Liver (tissue), 9 donors: ENCODE data around the gene SULT1B1. TPM values are rescaled to one million over a fixed set of nuclear protein-coding genes. Genes with fewer than 3 reads are reported as not detected.

Source experiments
- DNase-seq: peaks from one replicate; pipeline ENCODE4 v3.0.0-alpha.2; 2017; ENCODE audit warnings: low spot score
- H3K27ac ChIP-seq, 2 donors: one replicate each; pipeline ENCODE4 v1.7.0; 2013; ENCODE audit warnings: inconsistent platforms in 2 of 2, low read length in 2 of 2, control low read depth in 1 of 2, low read depth in 1 of 2, mild to moderate bottlenecking in 1 of 2
- H3K27me3 ChIP-seq, 4 donors: one replicate each; pipeline versions ENCODE4 v1.6.1 to v1.7.0; 2013; ENCODE audit warnings: low read length in 3 of 4, inconsistent platforms in 1 of 4, mild to moderate bottlenecking in 1 of 4, moderate library complexity in 1 of 4; ENCODE audit not compliant: control insufficient read depth in 4 of 4, insufficient read depth in 4 of 4
- H3K36me3 ChIP-seq, 4 donors: one replicate each; pipeline versions ENCODE4 v1.6.1 to v1.7.0; 2013; ENCODE audit warnings: low read length in 3 of 4, mild to moderate bottlenecking in 3 of 4, low read depth in 1 of 4, moderate library complexity in 1 of 4; ENCODE audit not compliant: control insufficient read depth in 4 of 4, insufficient read depth in 3 of 4
- H3K4me1 ChIP-seq, 4 donors: one replicate each; pipeline versions ENCODE4 v1.6.1 to v1.7.0; 2013; ENCODE audit warnings: low read length in 3 of 4, mild to moderate bottlenecking in 3 of 4, moderate library complexity in 1 of 4; ENCODE audit not compliant: control insufficient read depth in 4 of 4, insufficient read depth in 4 of 4
- H3K4me3 ChIP-seq, 3 donors: one replicate each; pipeline versions ENCODE4 v1.6.1 to v1.7.0; 2013; ENCODE audit warnings: low read length in 3 of 3, control low read depth in 1 of 3, low read depth in 1 of 3, mild to moderate bottlenecking in 1 of 3
- H3K9ac ChIP-seq, 2 donors: one replicate each; pipeline ENCODE4 v1.7.0; 2013; ENCODE audit warnings: low read length in 2 of 2, mild to moderate bottlenecking in 2 of 2, moderate library complexity in 2 of 2, control low read depth in 1 of 2, low read depth in 1 of 2
- H3K9me3 ChIP-seq, 4 donors: one replicate each; pipeline versions ENCODE4 v1.6.1 to v1.7.0; 2013; ENCODE audit warnings: low read length in 3 of 4; ENCODE audit not compliant: control insufficient read depth in 4 of 4
- EGR1 ChIP-seq, 2 donors: IDR thresholded peaks; 2 replicates each; pipeline ENCODE4 v1.6.1; 2016 to 2018; ENCODE audit warnings: antibody characterized with exemption in 2 of 2, low read depth in 2 of 2
- FOXA1 ChIP-seq: IDR thresholded peaks from 2 replicates; pipeline ENCODE4 v1.6.1; 2016; ENCODE audit warnings: antibody characterized with exemption
- FOXA2 ChIP-seq: IDR thresholded peaks from 2 replicates; pipeline ENCODE4 v1.6.1; 2016; ENCODE audit warnings: antibody characterized with exemption
- GABPA ChIP-seq, 2 donors: IDR thresholded peaks in 1 of 2; conservative IDR thresholded peaks in 1 of 2; 2 replicates each; pipeline ENCODE4 v1.6.1; 2016; ENCODE audit warnings: antibody characterized with exemption in 2 of 2, mild to moderate bottlenecking in 1 of 2, moderate library complexity in 1 of 2
- HNF4A ChIP-seq, 2 donors: conservative IDR thresholded peaks; 2 replicates each; pipeline ENCODE4 v1.6.1; 2016; ENCODE audit warnings: antibody characterized with exemption in 2 of 2, mild to moderate bottlenecking in 2 of 2
- HNF4G ChIP-seq: IDR thresholded peaks from 2 replicates; pipeline ENCODE4 v1.6.1; 2016; ENCODE audit warnings: antibody characterized with exemption
- JUND ChIP-seq, 2 donors: IDR thresholded peaks; 2 replicates each; pipeline ENCODE4 v1.6.1; 2016; ENCODE audit warnings: antibody characterized with exemption in 2 of 2
- NR2F2 ChIP-seq: IDR thresholded peaks from 2 replicates; pipeline ENCODE4 v1.6.1; 2016; ENCODE audit warnings: antibody characterized with exemption
- RAD21 ChIP-seq, 2 donors: IDR thresholded peaks; 2 replicates each; pipeline ENCODE4 v1.6.1; 2016; ENCODE audit warnings: antibody characterized with exemption in 2 of 2, mild to moderate bottlenecking in 2 of 2
- RXRA ChIP-seq, 2 donors: IDR thresholded peaks; 2 replicates each; pipeline ENCODE4 v1.6.1; 2017 to 2018; ENCODE audit warnings: antibody characterized with exemption in 2 of 2, mild to moderate bottlenecking in 1 of 2
- SP1 ChIP-seq: IDR thresholded peaks from 2 replicates; pipeline ENCODE4 v1.6.1; 2018; ENCODE audit warnings: antibody characterized with exemption, mild to moderate bottlenecking
- TAF1 ChIP-seq: conservative IDR thresholded peaks from 2 replicates; pipeline ENCODE4 v1.6.1; 2016; ENCODE audit warnings: antibody characterized with exemption, mild to moderate bottlenecking
- YY1 ChIP-seq: IDR thresholded peaks from 2 replicates; pipeline ENCODE4 v1.6.1; 2016; ENCODE audit warnings: antibody characterized with exemption, mild to moderate bottlenecking
- WGBS: extraction: QIAGEN DNeasy Blood & Tissue Kit; methylation state at CpG from one replicate; pipeline ENCODE4 v1.1.7; 2013; 5-methylcytosine and 5-hydroxymethylcytosine counted together
- polyA plus RNA-seq, 2 donors: library from polyadenylated mRNA; stranded (reverse) in 1 of 2; unstranded in 1 of 2; fragments of 200-250 nt in 1 of 2; fragments of >200 nt in 1 of 2; fragmentation: Nextera tagmentation in 1 of 2; extraction: Ambion mirVana in 1 of 2; gene quantifications; one replicate each; pipeline versions ENCODE4 v1.2.1 to v1.2.3, GENCODE V29; 2013 to 2015
- total RNA-seq, 2 donors: library from RNA; depleted of rRNA; stranded (reverse); fragments of >200 nt; gene quantifications; one replicate each; pipeline ENCODE4 v1.2.3, GENCODE V29; 2014
- TF ChIP-seq, protein P1 (sequence below): IDR thresholded peaks from 2 replicates; pipeline ENCODE4 v1.6.1; 2016; ENCODE audit warnings: antibody characterized with exemption
- TF ChIP-seq, protein P2 (sequence below): IDR thresholded peaks from 2 replicates; pipeline ENCODE4 v1.6.1; 2016; ENCODE audit warnings: antibody characterized with exemption
- TF ChIP-seq, protein P3 (sequence below): fragments of 150-350 bp; IDR thresholded peaks from 2 replicates; pipeline ENCODE4 v1.5.1; 2017; ENCODE audit warnings: improper control_type of control experiment, low read depth, low read length; ENCODE audit not compliant: missing input control
- TF ChIP-seq, protein P4 (sequence below): IDR thresholded peaks from 2 replicates; pipeline ENCODE4 v1.6.1; 2016; ENCODE audit warnings: antibody characterized with exemption
- TF ChIP-seq, protein P5 (sequence below): IDR thresholded peaks from 2 replicates; pipeline ENCODE4 v1.6.1; 2016; ENCODE audit warnings: antibody characterized with exemption, mild to moderate bottlenecking
- donor health status: healthy.
- donor health status: healthy.
- donor health status: healthy.
- donor health status: healthy.
- donor health status: healthy.

SULT1B1 gene
- total and polyA plus RNA-seq, 4 donors = 0.28 to 30.5 (median 14.0) TPM

DNA sequence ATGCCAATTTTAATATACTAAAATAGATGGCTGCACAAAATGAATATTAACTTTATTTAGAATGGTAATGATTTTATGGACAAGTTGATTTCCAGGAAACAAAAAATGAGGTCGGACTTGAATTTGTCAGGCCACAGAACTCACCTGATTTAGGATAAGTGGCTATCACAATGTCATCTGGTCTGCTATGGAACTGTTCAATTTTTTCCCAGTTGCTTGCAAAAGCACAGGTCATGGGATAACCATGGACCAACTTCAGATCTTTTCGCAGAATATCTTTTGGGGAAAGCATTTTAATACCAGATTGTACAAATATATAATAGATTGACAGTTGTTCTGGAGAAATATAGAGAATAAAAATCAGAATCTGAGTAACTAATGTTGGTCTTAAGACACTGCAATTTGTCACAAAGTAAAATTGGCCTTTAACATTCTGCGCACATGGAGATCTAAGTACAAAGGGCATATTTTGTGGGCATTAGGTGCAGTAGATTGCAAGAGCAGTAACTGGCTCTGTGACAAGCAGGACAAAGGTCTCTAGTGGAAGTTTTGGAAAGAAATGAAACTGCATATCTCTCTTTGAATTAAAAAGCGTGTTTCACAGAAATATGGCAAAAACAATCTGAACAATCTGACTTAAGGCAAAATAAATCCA, 5.4 kb downstream of the SULT1B1 start (continued):
- TF ChIP-seq, protein P1, sequence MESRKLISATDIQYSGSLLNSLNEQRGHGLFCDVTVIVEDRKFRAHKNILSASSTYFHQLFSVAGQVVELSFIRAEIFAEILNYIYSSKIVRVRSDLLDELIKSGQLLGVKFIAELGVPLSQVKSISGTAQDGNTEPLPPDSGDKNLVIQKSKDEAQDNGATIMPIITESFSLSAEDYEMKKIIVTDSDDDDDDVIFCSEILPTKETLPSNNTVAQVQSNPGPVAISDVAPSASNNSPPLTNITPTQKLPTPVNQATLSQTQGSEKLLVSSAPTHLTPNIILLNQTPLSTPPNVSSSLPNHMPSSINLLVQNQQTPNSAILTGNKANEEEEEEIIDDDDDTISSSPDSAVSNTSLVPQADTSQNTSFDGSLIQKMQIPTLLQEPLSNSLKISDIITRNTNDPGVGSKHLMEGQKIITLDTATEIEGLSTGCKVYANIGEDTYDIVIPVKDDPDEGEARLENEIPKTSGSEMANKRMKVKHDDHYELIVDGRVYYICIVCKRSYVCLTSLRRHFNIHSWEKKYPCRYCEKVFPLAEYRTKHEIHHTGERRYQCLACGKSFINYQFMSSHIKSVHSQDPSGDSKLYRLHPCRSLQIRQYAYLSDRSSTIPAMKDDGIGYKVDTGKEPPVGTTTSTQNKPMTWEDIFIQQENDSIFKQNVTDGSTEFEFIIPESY = peak; percentile 86
- TF ChIP-seq JUND (IDR thresholded peaks at IDR 0.05) = peak; percentile 60 to 78
- TF ChIP-seq HNF4G = peak; percentile 97
- peak; percentile 92 to 93 for TF ChIP-seq RXRA (IDR thresholded peaks at IDR 0.05)
- peak; percentile 52 to 60 for TF ChIP-seq RAD21 (IDR thresholded peaks at IDR 0.05)
- TF ChIP-seq YY1 = peak; percentile 76
- peak in 1 of 2 donors; percentile 46 for TF ChIP-seq GABPA (IDR thresholded peaks at IDR 0.05 in 1 of 2, conservative IDR thresholded peaks at IDR 0.05 in 1 of 2)

DNA sequence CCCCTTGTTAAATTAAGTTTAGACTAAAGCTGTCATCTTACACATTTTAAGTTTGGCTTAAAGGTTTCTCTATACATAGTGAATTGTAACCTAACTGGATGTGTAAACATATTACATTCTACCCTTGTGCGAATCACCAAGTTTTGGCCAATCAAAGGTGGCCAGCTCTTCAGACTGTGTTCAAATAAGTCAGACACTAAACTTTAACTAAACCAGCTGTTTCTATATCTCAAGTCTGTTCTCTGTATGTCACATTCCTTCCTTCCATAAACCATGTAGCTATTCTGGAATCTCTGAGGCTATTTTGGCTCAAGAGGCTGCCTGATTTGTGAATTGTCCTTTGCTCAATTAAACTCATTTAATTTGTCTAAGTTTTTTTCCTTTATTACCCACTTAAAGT, 6.7 kb downstream of the SULT1B1 start:
- H3K27me3 ChIP-seq = no peaks in the 10 kb centered on the region
- TF ChIP-seq SP1 = no peak
- TF ChIP-seq TAF1 = no peak
- TF ChIP-seq RAD21 (IDR thresholded peaks at IDR 0.05) = no peak
- TF ChIP-seq YY1 = no peak
- TF ChIP-seq, protein P2, sequence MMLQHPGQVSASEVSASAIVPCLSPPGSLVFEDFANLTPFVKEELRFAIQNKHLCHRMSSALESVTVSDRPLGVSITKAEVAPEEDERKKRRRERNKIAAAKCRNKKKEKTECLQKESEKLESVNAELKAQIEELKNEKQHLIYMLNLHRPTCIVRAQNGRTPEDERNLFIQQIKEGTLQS = no peak
- TF ChIP-seq FOXA2 = no peak
- no peak for TF ChIP-seq GABPA (IDR thresholded peaks at IDR 0.05 in 1 of 2, conservative IDR thresholded peaks at IDR 0.05 in 1 of 2)
- TF ChIP-seq EGR1 (IDR thresholded peaks at IDR 0.05; ENCODE audit: low read depth in 2 of 2) = no peak
- TF ChIP-seq, protein P3, sequence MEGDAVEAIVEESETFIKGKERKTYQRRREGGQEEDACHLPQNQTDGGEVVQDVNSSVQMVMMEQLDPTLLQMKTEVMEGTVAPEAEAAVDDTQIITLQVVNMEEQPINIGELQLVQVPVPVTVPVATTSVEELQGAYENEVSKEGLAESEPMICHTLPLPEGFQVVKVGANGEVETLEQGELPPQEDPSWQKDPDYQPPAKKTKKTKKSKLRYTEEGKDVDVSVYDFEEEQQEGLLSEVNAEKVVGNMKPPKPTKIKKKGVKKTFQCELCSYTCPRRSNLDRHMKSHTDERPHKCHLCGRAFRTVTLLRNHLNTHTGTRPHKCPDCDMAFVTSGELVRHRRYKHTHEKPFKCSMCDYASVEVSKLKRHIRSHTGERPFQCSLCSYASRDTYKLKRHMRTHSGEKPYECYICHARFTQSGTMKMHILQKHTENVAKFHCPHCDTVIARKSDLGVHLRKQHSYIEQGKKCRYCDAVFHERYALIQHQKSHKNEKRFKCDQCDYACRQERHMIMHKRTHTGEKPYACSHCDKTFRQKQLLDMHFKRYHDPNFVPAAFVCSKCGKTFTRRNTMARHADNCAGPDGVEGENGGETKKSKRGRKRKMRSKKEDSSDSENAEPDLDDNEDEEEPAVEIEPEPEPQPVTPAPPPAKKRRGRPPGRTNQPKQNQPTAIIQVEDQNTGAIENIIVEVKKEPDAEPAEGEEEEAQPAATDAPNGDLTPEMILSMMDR = no peak
- TF ChIP-seq, protein P1 = no peak
- no peak for TF ChIP-seq NR2F2
- TF ChIP-seq, protein P4, sequence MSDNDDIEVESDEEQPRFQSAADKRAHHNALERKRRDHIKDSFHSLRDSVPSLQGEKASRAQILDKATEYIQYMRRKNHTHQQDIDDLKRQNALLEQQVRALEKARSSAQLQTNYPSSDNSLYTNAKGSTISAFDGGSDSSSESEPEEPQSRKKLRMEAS = no peak
- TF ChIP-seq HNF4A (conservative IDR thresholded peaks at IDR 0.05) = no peak
- no peak for TF ChIP-seq HNF4G
- TF ChIP-seq RXRA (IDR thresholded peaks at IDR 0.05) = no peak
- no peak for TF ChIP-seq FOXA1
- TF ChIP-seq, protein P5, sequence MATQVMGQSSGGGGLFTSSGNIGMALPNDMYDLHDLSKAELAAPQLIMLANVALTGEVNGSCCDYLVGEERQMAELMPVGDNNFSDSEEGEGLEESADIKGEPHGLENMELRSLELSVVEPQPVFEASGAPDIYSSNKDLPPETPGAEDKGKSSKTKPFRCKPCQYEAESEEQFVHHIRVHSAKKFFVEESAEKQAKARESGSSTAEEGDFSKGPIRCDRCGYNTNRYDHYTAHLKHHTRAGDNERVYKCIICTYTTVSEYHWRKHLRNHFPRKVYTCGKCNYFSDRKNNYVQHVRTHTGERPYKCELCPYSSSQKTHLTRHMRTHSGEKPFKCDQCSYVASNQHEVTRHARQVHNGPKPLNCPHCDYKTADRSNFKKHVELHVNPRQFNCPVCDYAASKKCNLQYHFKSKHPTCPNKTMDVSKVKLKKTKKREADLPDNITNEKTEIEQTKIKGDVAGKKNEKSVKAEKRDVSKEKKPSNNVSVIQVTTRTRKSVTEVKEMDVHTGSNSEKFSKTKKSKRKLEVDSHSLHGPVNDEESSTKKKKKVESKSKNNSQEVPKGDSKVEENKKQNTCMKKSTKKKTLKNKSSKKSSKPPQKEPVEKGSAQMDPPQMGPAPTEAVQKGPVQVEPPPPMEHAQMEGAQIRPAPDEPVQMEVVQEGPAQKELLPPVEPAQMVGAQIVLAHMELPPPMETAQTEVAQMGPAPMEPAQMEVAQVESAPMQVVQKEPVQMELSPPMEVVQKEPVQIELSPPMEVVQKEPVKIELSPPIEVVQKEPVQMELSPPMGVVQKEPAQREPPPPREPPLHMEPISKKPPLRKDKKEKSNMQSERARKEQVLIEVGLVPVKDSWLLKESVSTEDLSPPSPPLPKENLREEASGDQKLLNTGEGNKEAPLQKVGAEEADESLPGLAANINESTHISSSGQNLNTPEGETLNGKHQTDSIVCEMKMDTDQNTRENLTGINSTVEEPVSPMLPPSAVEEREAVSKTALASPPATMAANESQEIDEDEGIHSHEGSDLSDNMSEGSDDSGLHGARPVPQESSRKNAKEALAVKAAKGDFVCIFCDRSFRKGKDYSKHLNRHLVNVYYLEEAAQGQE = no peak
- no peak for TF ChIP-seq JUND (IDR thresholded peaks at IDR 0.05)
- no peak overlapping the region for H3K27ac ChIP-seq
- peaks cover 8 to 33% (median 16%) of the 10 kb centered on the region in 4 donors for H3K4me1 ChIP-seq
- H3K4me3 ChIP-seq = no peak overlapping the region
- 74% methylated on average over 1 of the region's 1 CpG for WGBS
- no peak overlapping the region for H3K9ac ChIP-seq
- peaks cover 0 to 2% (median 0%) of the 10 kb centered on the region in 4 donors for H3K9me3 ChIP-seq
- DNase-seq = no peak
- H3K36me3 ChIP-seq = no peaks in the 10 kb centered on the region
